Measurements from ENCODE around the gene AFDN. TPM values are rescaled to one million over a fixed set of nuclear protein-coding genes. Genes with fewer than 3 reads are reported as not detected.

The AFDN gene
- total RNA-seq, 4 donors from 2014 or later, result 196 to 311 (median 224) TPM

DNA sequence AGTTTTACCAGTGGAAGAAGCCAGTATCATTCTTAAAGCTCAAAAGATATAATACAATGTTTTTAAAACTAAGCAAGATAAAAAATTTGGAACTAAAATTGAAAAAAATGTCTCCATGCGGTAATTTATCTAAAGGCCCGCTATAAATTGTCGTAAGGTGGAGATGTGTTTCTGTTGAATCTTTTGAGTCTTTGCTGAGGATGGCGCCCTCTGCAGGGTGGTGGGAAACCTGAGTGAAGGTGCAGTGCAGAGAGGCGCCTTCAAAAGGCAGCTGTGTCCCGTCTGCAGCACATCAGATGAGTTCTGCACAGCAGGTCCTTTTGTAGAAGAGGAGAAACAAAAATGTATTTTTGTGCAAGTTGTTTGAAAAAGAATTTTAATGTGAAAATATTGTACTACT, 141.4 kb downstream of the AFDN start:
- Histone ChIP-seq H3K27ac (no peak overlapping the region), H3K4me3 (replicated peaks in 1 of 3) (no peak overlapping the region), H3K4me1 (no peaks in the 10 kb centered on the region), H3K27me3 (no peaks in the 10 kb centered on the region), H3K9me3 (no peaks in the 10 kb centered on the region), H3K36me3 (peaks cover 39 to 52% of the 10 kb centered on the region in 2 donors)
- WGBS, 2 donors, result 73 to 87% methylated on average over 6 of the region's 6 CpGs
- TF ChIP-seq POLR2A (IDR thresholded peaks at IDR 0.05), result no peak
- TF ChIP-seq, protein P1, sequence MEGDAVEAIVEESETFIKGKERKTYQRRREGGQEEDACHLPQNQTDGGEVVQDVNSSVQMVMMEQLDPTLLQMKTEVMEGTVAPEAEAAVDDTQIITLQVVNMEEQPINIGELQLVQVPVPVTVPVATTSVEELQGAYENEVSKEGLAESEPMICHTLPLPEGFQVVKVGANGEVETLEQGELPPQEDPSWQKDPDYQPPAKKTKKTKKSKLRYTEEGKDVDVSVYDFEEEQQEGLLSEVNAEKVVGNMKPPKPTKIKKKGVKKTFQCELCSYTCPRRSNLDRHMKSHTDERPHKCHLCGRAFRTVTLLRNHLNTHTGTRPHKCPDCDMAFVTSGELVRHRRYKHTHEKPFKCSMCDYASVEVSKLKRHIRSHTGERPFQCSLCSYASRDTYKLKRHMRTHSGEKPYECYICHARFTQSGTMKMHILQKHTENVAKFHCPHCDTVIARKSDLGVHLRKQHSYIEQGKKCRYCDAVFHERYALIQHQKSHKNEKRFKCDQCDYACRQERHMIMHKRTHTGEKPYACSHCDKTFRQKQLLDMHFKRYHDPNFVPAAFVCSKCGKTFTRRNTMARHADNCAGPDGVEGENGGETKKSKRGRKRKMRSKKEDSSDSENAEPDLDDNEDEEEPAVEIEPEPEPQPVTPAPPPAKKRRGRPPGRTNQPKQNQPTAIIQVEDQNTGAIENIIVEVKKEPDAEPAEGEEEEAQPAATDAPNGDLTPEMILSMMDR (IDR thresholded peaks at IDR 0.05), result peak in 1 of 6 experiments; percentile 42
- peak in 1 of 2 donors; percentile 25 for DNase-seq
- intact Hi-C loops (cut with DNase I), result no loop called here

DNA sequence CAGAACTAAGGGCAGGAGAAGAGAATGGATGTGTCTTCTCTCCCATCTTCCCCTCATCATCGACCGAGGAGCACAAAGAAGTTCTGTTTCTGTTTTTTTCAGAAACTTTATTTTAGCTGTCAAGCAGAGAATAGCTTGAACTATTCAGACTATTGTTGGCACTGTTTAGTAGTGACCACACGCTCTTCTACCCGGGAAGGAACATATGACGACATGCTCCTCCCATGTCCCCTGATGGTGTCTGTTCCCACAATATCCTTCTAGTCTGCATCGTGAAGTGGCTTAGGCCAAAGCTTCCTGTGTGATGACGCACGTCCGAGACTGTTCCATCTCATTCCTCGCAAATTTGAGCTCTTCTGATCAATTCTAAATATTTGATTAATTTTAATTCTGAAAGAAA, 143.5 kb downstream of the AFDN start:
- Histone ChIP-seq H3K4me1 (no peaks in the 10 kb centered on the region), H3K9me3 (no peaks in the 10 kb centered on the region), H3K4me3 (replicated peaks in 1 of 3) (no peak overlapping the region), H3K36me3 (peaks cover 31 to 49% of the 10 kb centered on the region in 2 donors), H3K27me3 (no peaks in the 10 kb centered on the region), H3K27ac (no peak overlapping the region)
- intact Hi-C loops (cut with DNase I), result no loop called here
- no peak for TF ChIP-seq POLR2A (IDR thresholded peaks at IDR 0.05)
- TF ChIP-seq, protein P1 (IDR thresholded peaks at IDR 0.05), result no peak
- no peak for DNase-seq
- 86 to 91% methylated on average over 10 of the region's 10 CpGs for WGBS, 2 donors

DNA sequence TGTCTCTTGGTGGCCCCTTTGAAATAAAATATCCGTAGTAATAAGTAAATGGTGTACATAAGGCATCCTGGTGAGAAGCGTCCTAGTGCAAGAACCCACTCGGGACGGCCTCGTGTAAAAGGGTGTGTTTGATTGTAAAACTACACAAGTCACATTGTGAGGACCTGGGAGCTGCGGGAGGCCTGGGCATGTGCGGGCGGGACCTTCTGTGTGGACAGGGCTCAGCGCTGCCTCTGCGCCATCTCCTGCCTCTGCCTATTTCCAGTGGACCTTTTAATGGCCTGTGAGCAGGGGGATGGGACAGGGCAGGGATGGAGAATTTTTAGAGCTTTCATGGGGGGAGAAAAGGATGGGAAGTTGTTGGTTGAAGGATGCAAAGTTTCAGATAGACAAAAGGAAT, 145.5 kb downstream of the AFDN start:
- H3K27ac ChIP-seq, result no peak overlapping the region
- no peaks in the 10 kb centered on the region for H3K4me1 ChIP-seq
- H3K9me3 ChIP-seq, result no peaks in the 10 kb centered on the region
- no peaks in the 10 kb centered on the region for H3K27me3 ChIP-seq
- no peak overlapping the region for H3K4me3 ChIP-seq (replicated peaks in 1 of 3)
- TF ChIP-seq POLR2A (IDR thresholded peaks at IDR 0.05), result no peak
- TF ChIP-seq, protein P1 (IDR thresholded peaks at IDR 0.05), result no peak
- no peak for DNase-seq
- H3K36me3 ChIP-seq, result peaks cover 18 to 32% of the 10 kb centered on the region in 2 donors
- 95 to 98% methylated on average over 10 of the region's 10 CpGs for WGBS, 2 donors
- intact Hi-C loops (cut with DNase I), result no loop called here

DNA sequence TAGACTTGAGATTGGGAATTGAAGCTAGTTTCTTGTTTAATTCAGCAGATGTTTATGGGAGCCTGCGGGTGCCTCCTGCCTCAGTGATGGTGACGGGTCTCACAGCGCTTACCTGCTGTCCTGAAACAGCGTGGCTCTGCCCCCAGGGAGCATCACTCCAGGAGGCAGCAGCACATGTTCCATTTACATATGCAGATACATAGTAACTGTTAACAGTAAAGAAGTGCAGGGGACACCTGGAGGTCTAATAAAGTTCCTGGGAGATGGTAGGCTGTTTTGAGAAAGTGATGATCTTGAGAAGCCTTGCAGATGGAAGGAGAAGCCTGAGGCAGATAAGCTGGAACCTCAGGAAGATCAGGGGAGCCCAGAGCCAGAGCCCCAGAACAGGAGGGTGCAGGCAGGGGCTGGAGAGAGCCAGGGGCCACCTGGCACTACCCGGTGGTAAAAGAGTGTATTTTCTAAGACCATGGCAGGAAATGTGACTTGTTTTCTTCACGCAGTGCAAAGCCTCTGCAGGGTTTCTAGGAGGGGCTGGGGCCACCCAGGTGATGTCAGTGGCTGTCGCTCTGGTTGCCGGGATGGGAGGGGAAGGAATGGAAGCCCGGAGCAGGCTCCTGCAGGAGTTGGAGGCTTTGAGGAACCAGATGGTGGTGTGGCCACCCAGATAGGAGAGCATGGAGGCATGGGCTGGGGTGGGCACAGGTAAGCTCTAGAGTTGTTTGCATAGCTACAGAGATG, 146.6 kb downstream of the AFDN start:
- intact Hi-C loops (cut with DNase I), result no loop called here
- no peak overlapping the region for H3K4me3 ChIP-seq (replicated peaks in 1 of 3)
- no peak for TF ChIP-seq POLR2A (IDR thresholded peaks at IDR 0.05)
- TF ChIP-seq, protein P1 (IDR thresholded peaks at IDR 0.05), result no peak
- no peaks in the 10 kb centered on the region for H3K9me3 ChIP-seq
- peaks cover 18 to 30% of the 10 kb centered on the region in 2 donors for H3K36me3 ChIP-seq
- H3K4me1 ChIP-seq, result no peaks in the 10 kb centered on the region
- no peak overlapping the region for H3K27ac ChIP-seq
- no peaks in the 10 kb centered on the region for H3K27me3 ChIP-seq
- DNase-seq, result no peak
- 76 to 84% methylated on average over 8 to 9 of the region's 9 CpGs for WGBS, 2 donors

DNA sequence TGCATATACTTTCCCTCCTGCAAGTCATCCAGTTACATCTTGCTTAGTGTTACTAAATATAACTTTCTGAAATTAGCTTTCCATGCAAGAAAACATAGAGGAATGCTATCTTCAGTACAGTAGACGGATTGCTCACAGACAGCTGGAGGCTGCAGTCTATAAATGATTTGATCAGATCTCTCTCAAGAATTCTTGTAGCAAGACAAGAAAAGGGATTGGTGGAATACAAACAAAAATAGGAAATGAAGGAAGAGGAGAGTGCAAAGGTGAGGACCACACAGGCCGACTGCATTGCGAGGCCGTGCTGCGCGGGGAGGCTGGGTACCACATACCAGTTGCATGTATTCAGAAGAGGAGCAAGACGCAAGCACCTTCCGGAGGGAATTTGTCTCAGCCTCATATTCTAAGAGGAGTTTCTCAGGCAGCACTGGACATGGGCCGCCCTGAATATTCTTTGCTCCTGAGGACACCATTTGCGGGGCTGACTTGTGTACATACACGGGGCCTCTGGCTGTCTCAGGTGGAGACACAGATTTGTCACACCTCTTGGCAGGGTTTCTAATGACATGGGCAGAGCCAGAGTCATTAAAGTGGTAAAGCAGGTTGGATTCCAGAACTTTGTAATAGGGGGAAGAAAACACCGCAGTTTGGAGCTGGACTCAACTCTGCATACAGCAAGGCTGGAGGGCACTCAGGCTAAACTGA, 148.1 kb downstream of the AFDN start:
- 69 to 71% methylated on average over 12 of the region's 12 CpGs for WGBS, 2 donors
- Histone ChIP-seq H3K27me3 (no peaks in the 10 kb centered on the region), H3K4me1 (no peaks in the 10 kb centered on the region), H3K4me3 (replicated peaks in 1 of 3) (no peak overlapping the region), H3K36me3 (peaks cover 8 to 15% of the 10 kb centered on the region in 2 donors), H3K27ac (no peak overlapping the region), H3K9me3 (no peaks in the 10 kb centered on the region)
- TF ChIP-seq, protein P1 (IDR thresholded peaks at IDR 0.05), result no peak
- TF ChIP-seq POLR2A (IDR thresholded peaks at IDR 0.05), result no peak
- no peak for DNase-seq
- intact Hi-C loops (cut with DNase I), result no loop called here

Measured in thyroid gland (tissue), 4 donors.